ENCODE results near the gene ABCG1. TPM values are rescaled to one million over a fixed set of nuclear protein-coding genes. Genes with fewer than 3 reads are reported as not detected.

ABCG1 gene
- total and polyA plus RNA-seq, 2 experiments from 2014 or later, result 1.3 to 4.4 TPM

DNA sequence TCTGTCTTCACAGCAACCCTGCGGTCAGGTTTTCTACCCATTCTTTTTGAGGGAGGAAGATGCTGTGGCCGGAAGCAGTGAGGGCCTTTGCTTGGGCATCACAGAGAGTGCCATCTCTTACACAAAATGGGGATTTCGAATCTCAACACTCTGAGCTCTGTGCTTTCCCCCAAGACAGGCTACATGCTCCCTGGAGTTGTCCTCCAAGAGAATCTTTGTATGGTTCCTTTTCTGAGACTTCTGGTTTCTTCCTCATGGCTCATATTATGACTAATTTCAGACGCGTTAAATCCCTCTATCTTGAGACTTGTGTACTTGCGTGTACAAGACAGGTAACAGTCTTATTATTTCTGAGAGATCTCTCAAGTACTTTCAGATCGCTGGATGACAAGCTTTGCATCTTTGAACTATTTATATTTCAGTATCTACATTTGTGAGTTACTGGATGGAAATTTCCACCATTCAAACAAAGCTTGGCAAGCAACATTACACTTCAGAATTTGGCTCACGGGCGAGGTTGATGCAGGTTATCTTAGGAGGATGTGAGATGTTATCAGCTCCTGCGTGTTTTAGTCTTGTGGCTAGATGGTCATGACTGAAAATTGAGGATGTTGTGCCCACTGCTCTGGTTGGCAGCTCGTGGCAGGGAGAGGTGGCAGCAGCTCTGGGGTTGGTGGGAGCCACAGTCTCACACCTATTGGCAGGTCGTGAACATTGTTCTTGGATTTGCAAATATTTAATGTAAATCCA, 19.4 kb downstream of the ABCG1 start (continued):
- TF ChIP-seq, protein P1, sequence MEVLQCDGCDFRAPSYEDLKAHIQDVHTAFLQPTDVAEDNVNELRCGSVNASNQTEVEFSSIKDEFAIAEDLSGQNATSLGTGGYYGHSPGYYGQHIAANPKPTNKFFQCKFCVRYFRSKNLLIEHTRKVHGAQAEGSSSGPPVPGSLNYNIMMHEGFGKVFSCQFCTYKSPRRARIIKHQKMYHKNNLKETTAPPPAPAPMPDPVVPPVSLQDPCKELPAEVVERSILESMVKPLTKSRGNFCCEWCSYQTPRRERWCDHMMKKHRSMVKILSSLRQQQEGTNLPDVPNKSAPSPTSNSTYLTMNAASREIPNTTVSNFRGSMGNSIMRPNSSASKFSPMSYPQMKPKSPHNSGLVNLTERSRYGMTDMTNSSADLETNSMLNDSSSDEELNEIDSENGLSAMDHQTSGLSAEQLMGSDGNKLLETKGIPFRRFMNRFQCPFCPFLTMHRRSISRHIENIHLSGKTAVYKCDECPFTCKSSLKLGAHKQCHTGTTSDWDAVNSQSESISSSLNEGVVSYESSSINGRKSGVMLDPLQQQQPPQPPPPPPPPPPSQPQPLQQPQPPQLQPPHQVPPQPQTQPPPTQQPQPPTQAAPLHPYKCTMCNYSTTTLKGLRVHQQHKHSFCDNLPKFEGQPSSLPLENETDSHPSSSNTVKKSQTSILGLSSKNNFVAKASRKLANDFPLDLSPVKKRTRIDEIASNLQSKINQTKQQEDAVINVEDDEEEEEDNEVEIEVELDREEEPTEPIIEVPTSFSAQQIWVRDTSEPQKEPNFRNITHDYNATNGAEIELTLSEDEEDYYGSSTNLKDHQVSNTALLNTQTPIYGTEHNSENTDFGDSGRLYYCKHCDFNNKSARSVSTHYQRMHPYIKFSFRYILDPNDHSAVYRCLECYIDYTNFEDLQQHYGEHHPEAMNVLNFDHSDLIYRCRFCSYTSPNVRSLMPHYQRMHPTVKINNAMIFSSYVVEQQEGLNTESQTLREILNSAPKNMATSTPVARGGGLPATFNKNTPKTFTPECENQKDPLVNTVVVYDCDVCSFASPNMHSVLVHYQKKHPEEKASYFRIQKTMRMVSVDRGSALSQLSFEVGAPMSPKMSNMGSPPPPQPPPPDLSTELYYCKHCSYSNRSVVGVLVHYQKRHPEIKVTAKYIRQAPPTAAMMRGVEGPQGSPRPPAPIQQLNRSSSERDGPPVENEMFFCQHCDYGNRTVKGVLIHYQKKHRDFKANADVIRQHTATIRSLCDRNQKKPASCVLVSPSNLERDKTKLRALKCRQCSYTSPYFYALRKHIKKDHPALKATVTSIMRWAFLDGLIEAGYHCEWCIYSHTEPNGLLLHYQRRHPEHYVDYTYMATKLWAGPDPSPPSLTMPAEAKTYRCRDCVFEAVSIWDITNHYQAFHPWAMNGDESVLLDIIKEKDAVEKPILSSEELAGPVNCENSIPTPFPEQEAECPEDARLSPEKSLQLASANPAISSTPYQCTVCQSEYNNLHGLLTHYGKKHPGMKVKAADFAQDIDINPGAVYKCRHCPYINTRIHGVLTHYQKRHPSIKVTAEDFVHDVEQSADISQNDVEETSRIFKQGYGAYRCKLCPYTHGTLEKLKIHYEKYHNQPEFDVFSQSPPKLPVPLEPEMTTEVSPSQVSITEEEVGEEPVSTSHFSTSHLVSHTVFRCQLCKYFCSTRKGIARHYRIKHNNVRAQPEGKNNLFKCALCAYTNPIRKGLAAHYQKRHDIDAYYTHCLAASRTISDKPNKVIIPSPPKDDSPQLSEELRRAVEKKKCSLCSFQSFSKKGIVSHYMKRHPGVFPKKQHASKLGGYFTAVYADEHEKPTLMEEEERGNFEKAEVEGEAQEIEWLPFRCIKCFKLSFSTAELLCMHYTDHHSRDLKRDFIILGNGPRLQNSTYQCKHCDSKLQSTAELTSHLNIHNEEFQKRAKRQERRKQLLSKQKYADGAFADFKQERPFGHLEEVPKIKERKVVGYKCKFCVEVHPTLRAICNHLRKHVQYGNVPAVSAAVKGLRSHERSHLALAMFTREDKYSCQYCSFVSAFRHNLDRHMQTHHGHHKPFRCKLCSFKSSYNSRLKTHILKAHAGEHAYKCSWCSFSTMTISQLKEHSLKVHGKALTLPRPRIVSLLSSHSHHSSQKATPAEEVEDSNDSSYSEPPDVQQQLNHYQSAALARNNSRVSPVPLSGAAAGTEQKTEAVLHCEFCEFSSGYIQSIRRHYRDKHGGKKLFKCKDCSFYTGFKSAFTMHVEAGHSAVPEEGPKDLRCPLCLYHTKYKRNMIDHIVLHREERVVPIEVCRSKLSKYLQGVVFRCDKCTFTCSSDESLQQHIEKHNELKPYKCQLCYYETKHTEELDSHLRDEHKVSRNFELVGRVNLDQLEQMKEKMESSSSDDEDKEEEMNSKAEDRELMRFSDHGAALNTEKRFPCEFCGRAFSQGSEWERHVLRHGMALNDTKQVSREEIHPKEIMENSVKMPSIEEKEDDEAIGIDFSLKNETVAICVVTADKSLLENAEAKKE (CRISPR knock-in tag; IDR thresholded peaks at IDR 0.05), result no peak
- TF ChIP-seq, protein P2, sequence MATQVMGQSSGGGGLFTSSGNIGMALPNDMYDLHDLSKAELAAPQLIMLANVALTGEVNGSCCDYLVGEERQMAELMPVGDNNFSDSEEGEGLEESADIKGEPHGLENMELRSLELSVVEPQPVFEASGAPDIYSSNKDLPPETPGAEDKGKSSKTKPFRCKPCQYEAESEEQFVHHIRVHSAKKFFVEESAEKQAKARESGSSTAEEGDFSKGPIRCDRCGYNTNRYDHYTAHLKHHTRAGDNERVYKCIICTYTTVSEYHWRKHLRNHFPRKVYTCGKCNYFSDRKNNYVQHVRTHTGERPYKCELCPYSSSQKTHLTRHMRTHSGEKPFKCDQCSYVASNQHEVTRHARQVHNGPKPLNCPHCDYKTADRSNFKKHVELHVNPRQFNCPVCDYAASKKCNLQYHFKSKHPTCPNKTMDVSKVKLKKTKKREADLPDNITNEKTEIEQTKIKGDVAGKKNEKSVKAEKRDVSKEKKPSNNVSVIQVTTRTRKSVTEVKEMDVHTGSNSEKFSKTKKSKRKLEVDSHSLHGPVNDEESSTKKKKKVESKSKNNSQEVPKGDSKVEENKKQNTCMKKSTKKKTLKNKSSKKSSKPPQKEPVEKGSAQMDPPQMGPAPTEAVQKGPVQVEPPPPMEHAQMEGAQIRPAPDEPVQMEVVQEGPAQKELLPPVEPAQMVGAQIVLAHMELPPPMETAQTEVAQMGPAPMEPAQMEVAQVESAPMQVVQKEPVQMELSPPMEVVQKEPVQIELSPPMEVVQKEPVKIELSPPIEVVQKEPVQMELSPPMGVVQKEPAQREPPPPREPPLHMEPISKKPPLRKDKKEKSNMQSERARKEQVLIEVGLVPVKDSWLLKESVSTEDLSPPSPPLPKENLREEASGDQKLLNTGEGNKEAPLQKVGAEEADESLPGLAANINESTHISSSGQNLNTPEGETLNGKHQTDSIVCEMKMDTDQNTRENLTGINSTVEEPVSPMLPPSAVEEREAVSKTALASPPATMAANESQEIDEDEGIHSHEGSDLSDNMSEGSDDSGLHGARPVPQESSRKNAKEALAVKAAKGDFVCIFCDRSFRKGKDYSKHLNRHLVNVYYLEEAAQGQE (IDR thresholded peaks at IDR 0.05; ENCODE audit: unreplicated experiment), result no peak
- TF ChIP-seq NANOG (IDR thresholded peaks at IDR 0.05; ENCODE audit: borderline replicate concordance), result no peak
- no peak for TF ChIP-seq ZNF114 (CRISPR knock-in tag; IDR thresholded peaks at IDR 0.05)

DNA sequence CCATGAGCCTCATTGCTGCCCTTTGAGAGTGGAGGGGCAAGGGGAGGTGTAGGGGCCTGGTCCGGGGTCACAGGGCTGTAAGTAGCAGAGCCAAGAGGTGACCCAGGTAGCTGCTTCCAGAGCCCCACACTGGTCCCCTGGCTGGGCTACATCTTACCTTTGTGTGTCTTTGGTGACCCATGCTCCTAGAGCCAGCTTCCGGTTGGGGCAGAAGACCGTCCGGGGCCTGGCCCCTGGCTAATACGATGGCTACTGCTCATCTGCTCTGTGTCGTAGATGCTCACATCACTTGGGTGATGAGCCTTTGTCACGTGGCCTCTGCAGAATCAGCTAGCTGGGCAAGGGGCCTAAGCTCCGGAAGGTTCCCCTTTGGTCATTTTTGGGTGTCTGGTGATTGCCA, 20.6 kb downstream of the ABCG1 start:
- Histone ChIP-seq H3K4me3 (no peak overlapping the region), H3K4me1 (ENCODE audit: insufficient read depth) (peaks cover 11% of the 10 kb centered on the region), H2AFZ (no peak overlapping the region), H4K20me1 (replicated peaks; ENCODE audit: insufficient read depth) (0 out of 2 replicates have a peak, but pooled peaks cover 5% of the 10 kb centered on the region), H3K9me2 (ENCODE audit: insufficient read depth) (no peaks in the 10 kb centered on the region), H3K79me2 (replicated peaks; ENCODE audit: insufficient read depth) (no peaks in the 10 kb centered on the region; the same call in 1 of the 2 replicates), H3K27ac (ENCODE audit: low read depth) (no peak overlapping the region), H3F3A (replicated peaks; ENCODE audit: low read depth) (no peaks in the 10 kb centered on the region), H3K36me3 (ENCODE audit: insufficient read depth) (no peaks in the 10 kb centered on the region), H3K27me3 (ENCODE audit: insufficient read depth) (peaks cover 22% of the 10 kb centered on the region), H3K4me2 (no peak overlapping the region)
- Mint-ChIP-seq H3K4me1 (peaks cover 27% of the 10 kb centered on the region), H3K36me3 (ENCODE audit: low read depth) (no peaks in the 10 kb centered on the region), H3K9me3 (no peaks in the 10 kb centered on the region), H3K4me3 (no peak overlapping the region), H3K27me3 (ENCODE audit: insufficient read depth, low read depth, poor library complexity) (peaks cover 20% of the 10 kb centered on the region), H3K27ac (no peak overlapping the region; the same call in 1 of the 2 replicates)
- DNase-seq (ENCODE audit: low spot score) (no peak), ATAC-seq (no peak)
- TF ChIP-seq ZNF331 (CRISPR knock-in tag; IDR thresholded peaks at IDR 0.05; ENCODE audit: low read depth), result no peak
- TF ChIP-seq, protein P3, sequence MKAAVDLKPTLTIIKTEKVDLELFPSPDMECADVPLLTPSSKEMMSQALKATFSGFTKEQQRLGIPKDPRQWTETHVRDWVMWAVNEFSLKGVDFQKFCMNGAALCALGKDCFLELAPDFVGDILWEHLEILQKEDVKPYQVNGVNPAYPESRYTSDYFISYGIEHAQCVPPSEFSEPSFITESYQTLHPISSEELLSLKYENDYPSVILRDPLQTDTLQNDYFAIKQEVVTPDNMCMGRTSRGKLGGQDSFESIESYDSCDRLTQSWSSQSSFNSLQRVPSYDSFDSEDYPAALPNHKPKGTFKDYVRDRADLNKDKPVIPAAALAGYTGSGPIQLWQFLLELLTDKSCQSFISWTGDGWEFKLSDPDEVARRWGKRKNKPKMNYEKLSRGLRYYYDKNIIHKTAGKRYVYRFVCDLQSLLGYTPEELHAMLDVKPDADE (IDR thresholded peaks at IDR 0.05), result no peak
- TF ChIP-seq, protein P2 (IDR thresholded peaks at IDR 0.05; ENCODE audit: unreplicated experiment), result no peak

All from GM23338 (cell line).